AG04450 (cell line): ENCODE measurements around the gene ADAT3. TPM values are rescaled to one million over a fixed set of nuclear protein-coding genes. Genes with fewer than 3 reads are reported as not detected.

Source experiments
- CTCF ChIA-PET: fragments of 300-600, 350-600 bp; formaldehyde crosslinking; extraction: SDS; loops from one replicate; lab custom pipeline; 2022; ENCODE audit warnings: antibody characterized with exemption, inconsistent platforms; lab: Charles Lee
- POLR2A ChIA-PET: fragments of 350-600 bp; formaldehyde crosslinking; extraction: SDS; loops from one replicate; lab custom pipeline; 2021; ENCODE audit warnings: antibody characterized with exemption, inconsistent platforms; lab: Yijun Ruan, JAX
- DNase-seq: peaks from one replicate; pipeline ENCODE4 v3.0.0-alpha.2; 2011; ENCODE audit warnings: low read depth, low spot score
- H3K27ac ChIP-seq: one replicate; pipeline ENCODE4 v1.5.1; 2012; ENCODE audit warnings: low read depth, low read length, control low read depth
- H3K27me3 ChIP-seq: one replicate; pipeline ENCODE4 v1.6.0; 2012; ENCODE audit warnings: low read length; ENCODE audit not compliant: control insufficient read depth, insufficient read depth
- H3K4me3 ChIP-seq: 2 replicates; pipeline ENCODE4 v1.5.1; 2011; ENCODE audit warnings: mild to moderate bottlenecking, low read depth, low read length, control low read depth
- H3K9me3 ChIP-seq: 2 replicates; pipeline ENCODE4 v1.5.1; 2012; ENCODE audit warnings: low read length; ENCODE audit not compliant: control insufficient read depth, insufficient read depth
- polyA plus RNA-seq: library from polyadenylated mRNA; depleted of rRNA; stranded (reverse); fragments of >200 nt; gene quantifications from 2 replicates; pipeline ENCODE4 v1.2.3, GENCODE V29; 2011
- TF ChIP-seq, protein P1 (sequence below): IDR thresholded peaks from 2 replicates; pipeline ENCODE4 v1.5.1; 2011; ENCODE audit warnings: low read depth, low read length, control low read depth, inconsistent platforms

The ADAT3 gene
- polyA plus RNA-seq, 1 experiment: 0.35 TPM

DNA sequence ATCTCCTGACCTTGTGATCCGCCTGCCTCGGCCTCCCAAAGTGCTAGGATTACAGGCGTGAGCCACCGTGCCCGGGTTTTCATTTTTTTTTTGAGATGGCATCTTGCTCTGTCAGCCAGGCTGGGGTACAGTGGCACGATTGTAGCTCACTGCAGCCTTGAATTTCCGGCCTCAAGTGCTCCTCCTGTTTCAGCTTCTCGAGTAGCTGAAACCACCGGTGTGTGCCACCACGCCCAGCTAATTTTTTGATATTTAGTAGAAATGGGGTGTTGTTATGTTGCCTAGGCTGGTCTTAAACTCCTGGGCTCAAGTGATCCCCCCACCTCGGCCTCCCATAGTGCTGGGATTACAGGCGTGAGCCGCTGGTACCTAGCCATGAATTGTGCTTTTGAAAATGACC lies 5.9 kb downstream of the ADAT3 start:
- H3K4me3 ChIP-seq: no peak overlapping the region
- ChIA-PET CTCF (interaction anchor here (1.3 kb wide), 1 partner anchor 17 kb away, joined by 4 read pairs; no protein-coding TSS in a partner anchor), POLR2A (no interaction called here)
- no peaks in the 10 kb centered on the region for H3K27me3 ChIP-seq
- no peak overlapping the region for H3K27ac ChIP-seq
- TF ChIP-seq, protein P1, sequence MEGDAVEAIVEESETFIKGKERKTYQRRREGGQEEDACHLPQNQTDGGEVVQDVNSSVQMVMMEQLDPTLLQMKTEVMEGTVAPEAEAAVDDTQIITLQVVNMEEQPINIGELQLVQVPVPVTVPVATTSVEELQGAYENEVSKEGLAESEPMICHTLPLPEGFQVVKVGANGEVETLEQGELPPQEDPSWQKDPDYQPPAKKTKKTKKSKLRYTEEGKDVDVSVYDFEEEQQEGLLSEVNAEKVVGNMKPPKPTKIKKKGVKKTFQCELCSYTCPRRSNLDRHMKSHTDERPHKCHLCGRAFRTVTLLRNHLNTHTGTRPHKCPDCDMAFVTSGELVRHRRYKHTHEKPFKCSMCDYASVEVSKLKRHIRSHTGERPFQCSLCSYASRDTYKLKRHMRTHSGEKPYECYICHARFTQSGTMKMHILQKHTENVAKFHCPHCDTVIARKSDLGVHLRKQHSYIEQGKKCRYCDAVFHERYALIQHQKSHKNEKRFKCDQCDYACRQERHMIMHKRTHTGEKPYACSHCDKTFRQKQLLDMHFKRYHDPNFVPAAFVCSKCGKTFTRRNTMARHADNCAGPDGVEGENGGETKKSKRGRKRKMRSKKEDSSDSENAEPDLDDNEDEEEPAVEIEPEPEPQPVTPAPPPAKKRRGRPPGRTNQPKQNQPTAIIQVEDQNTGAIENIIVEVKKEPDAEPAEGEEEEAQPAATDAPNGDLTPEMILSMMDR: no peak
- peaks cover 9% of the 10 kb centered on the region; the same call in 1 of the 2 replicates for H3K9me3 ChIP-seq
- no peak for DNase-seq

DNA sequence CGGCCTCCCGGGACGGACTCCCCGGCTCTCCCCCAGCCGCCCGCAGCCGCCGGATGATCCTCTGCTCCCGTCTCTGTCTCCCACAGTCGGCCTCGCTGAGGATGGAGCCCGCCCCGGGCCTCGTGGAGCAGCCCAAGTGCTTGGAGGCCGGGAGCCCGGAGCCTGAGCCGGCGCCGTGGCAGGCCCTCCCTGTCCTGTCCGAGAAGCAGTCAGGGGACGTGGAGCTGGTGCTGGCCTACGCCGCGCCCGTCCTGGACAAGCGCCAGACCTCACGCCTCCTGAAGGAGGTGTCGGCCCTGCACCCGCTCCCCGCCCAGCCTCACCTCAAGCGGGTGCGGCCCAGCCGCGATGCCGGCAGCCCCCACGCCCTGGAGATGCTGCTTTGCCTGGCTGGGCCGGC lies 6.8 kb downstream of the ADAT3 start:
- POLR2A ChIA-PET: no interaction called here
- Histone ChIP-seq H3K4me3 (no peak overlapping the region), H3K27ac (no peak overlapping the region), H3K27me3 (no peaks in the 10 kb centered on the region), H3K9me3 (peaks cover 9% of the 10 kb centered on the region; the same call in 1 of the 2 replicates)
- TF ChIP-seq, protein P1: no peak
- DNase-seq: no peak
- CTCF ChIA-PET: no interaction called here

DNA sequence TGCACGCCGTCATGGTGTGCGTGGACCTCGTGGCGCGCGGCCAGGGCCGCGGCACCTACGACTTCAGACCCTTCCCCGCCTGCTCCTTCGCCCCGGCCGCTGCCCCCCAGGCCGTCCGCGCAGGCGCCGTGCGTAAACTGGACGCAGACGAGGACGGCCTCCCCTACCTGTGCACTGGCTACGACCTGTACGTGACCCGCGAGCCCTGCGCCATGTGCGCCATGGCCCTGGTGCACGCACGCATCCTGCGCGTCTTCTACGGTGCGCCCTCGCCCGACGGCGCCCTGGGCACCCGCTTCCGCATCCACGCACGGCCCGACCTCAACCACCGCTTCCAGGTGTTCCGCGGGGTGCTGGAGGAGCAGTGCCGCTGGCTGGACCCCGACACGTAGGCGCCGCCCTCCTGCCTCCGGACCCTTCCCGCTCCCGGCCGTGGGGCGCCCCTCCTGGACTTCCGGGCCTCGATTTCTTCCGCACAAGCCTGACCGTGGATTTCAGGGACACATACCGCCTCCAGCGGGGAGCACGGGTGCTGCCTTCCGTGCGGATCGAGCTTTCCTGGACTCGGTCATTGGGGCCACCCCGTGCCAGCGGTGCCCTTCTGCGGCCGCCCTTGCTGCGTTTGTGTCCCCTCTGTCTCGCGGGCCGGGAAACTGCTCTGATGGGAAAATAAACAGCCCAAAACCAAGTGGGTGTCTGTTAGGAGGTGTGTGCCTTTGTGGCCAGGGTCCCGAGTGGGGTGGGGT lies 7.7 kb downstream of the ADAT3 start:
- H3K4me3 ChIP-seq: no peak overlapping the region
- POLR2A ChIA-PET: no interaction called here
- no peaks in the 10 kb centered on the region for H3K27me3 ChIP-seq
- TF ChIP-seq, protein P1: no peak
- CTCF ChIA-PET: interaction anchor here (4.3 kb wide), 1 partner anchor 17 kb away, joined by 15 read pairs; no protein-coding TSS in a partner anchor
- no peak for DNase-seq
- peaks cover 9% of the 10 kb centered on the region; the same call in 1 of the 2 replicates for H3K9me3 ChIP-seq
- no peak overlapping the region for H3K27ac ChIP-seq

DNA sequence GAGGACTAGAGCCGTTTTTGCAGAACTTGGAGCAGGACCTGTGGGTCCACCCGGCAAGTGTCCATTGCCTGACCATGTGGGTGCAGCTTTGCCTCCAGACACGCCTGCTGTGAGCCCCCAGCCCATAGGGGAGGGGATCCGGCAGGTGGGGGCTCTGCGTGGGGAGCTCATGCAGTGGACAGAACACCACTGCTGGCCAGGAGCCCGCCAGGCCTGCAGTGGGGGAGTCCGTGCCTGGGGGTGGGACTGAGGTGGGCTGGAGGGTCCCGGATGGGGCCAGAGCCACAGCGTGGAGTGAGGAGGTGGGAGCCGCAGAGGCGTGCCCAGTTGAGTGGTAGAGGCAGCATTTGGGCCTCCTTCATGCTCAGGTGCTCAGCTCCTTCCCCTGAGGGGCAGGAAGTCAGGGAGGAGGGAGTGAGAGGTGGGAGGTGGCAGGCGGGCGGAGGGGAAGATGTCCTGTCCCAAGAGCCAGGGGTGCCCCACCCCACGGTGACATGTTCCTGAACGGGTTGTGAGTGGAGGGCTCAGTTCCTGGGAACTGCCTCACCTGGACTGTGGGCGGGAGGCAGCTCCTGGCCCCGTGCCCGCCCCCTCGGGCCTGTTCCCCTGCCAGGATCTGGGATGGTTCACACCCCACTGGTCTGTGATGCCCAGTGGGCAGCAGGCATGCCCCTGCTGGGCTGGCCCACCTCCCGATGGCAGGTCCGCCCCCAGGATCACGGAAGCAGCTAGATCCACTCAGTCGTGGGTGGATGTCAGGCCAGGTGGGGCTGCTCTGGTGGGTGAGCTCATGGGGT lies 8.8 kb downstream of the ADAT3 start:
- Histone ChIP-seq H3K27me3 (no peaks in the 10 kb centered on the region), H3K27ac (no peak overlapping the region), H3K9me3 (peaks cover 9% of the 10 kb centered on the region; the same call in 1 of the 2 replicates), H3K4me3 (no peak overlapping the region)
- TF ChIP-seq, protein P1: no peak
- ChIA-PET POLR2A (no interaction called here), CTCF (interaction anchor here (4.3 kb wide), 1 partner anchor 16 kb away, joined by 15 read pairs; no protein-coding TSS in a partner anchor)
- no peak for DNase-seq
